Brain microvascular endothelial cell (primary cell): ENCODE data around the gene GABRB1.

Experiments used
- DNase-seq: peaks from one replicate; pipeline ENCODE4 v3.0.0-alpha.2; 2020
- H3K27ac ChIP-seq: fragments of 250-450 bp; sonication (Bioruptor Pico); 2 replicates; pipeline ENCODE4 v1.5.1; 2020; ENCODE audit warnings: mild to moderate bottlenecking, moderate library complexity
- H3K27me3 ChIP-seq: fragments of 250-450 bp; sonication (Bioruptor Pico); replicated peaks from 2 replicates; pipeline ENCODE4 v1.5.1; 2020; ENCODE audit warnings: mild to moderate bottlenecking
- H3K36me3 ChIP-seq: fragments of 250-450 bp; sonication (Bioruptor Pico); replicated peaks from 2 replicates; pipeline ENCODE4 v1.5.1; 2020; ENCODE audit warnings: mild to moderate bottlenecking
- H3K4me3 ChIP-seq: 2 replicates; pipeline ENCODE4 v1.5.1; 2011; ENCODE audit warnings: low read depth, mild to moderate bottlenecking, control low read depth, low read length, moderate library complexity
- CTCF ChIP-seq: IDR thresholded peaks from 2 replicates; pipeline ENCODE4 v1.5.1; 2011; ENCODE audit warnings: low read depth, mild to moderate bottlenecking, moderate library complexity, low read length, control low read depth, inconsistent platforms; ENCODE audit errors: missing control alignments
- in situ Hi-C: cut with HindIII; loops from 2 replicates; pipeline ENCODE4 v1.10.0; 2017; ENCODE audit warnings: low sequenced_read_pairs, low pct_ligation_motif_present

GABRB1 gene

GRCh38 chr4:47413521-47413920 lies 382.2 kb downstream of the GABRB1 start:
- no peak for DNase-seq
- no peaks in the 10 kb centered on the region for H3K36me3 ChIP-seq
- in situ Hi-C loops, result no loop called here
- TF ChIP-seq CTCF, result no peak
- H3K27ac ChIP-seq, result no peak overlapping the region
- no peaks in the 10 kb centered on the region for H3K27me3 ChIP-seq
- no peak overlapping the region for H3K4me3 ChIP-seq

GRCh38 chr4:47415719-47416118 lies 384.4 kb downstream of the GABRB1 start:
- Histone ChIP-seq H3K27ac (no peak overlapping the region), H3K27me3 (no peaks in the 10 kb centered on the region), H3K36me3 (no peaks in the 10 kb centered on the region), H3K4me3 (no peak overlapping the region)
- TF ChIP-seq CTCF, result no peak
- DNase-seq, result no peak
- in situ Hi-C loops, result no loop called here

- Histone ChIP-seq H3K27ac (no peak overlapping the region), H3K27me3 (no peaks in the 10 kb centered on the region), H3K36me3 (no peaks in the 10 kb centered on the region), H3K4me3 (no peak overlapping the region)
- DNase-seq, result no peak
- no peak for TF ChIP-seq CTCF
- in situ Hi-C loops, result no loop called here
These were observed 386.8 kb downstream of the GABRB1 start for GRCh38 chr4:47418147-47418546.

- in situ Hi-C loops, result no loop called here
- Histone ChIP-seq H3K4me3 (no peak overlapping the region), H3K27me3 (no peaks in the 10 kb centered on the region), H3K27ac (no peak overlapping the region), H3K36me3 (no peaks in the 10 kb centered on the region)
- no peak for TF ChIP-seq CTCF
- DNase-seq, result no peak
These were observed 387.9 kb downstream of the GABRB1 start for GRCh38 chr4:47419296-47419695.

- H3K27ac ChIP-seq, result no peak overlapping the region
- H3K4me3 ChIP-seq, result no peak overlapping the region
- no peak for TF ChIP-seq CTCF
- DNase-seq, result no peak
- H3K27me3 ChIP-seq, result no peaks in the 10 kb centered on the region
- H3K36me3 ChIP-seq, result no peaks in the 10 kb centered on the region
- in situ Hi-C loops, result no loop called here
These were observed 394.3 kb downstream of the GABRB1 start for GRCh38 chr4:47425628-47426027.

- DNase-seq, result no peak
- no peak for TF ChIP-seq CTCF
- Histone ChIP-seq H3K36me3 (no peaks in the 10 kb centered on the region), H3K27me3 (no peaks in the 10 kb centered on the region), H3K4me3 (no peak overlapping the region), H3K27ac (no peak overlapping the region)
- in situ Hi-C loops, result no loop called here
These were observed 396.6 kb downstream of the GABRB1 start for GRCh38 chr4:47427935-47428334.
